Calu3 (cell line): ENCODE data around the gene REN. TPM values are rescaled to one million over a fixed set of nuclear protein-coding genes. Genes with fewer than 3 reads are reported as not detected.

ENCODE experiments used
- BruUV-seq: library from RNA; stranded (reverse); fragments of 400-500 nt; replicated peaks from 2 replicates; lab custom pipeline; 2021; lab: Mats Ljungman, UMichigan
- CTCF ChIA-PET: fragments of 300-600 bp; sonication (Branson Sonifier 250); formaldehyde crosslinking; loops from one replicate; lab custom pipeline; 2022; ENCODE audit warnings: antibody characterized with exemption; lab: Charles Lee
- DNase-seq: peaks from one replicate; pipeline ENCODE4 v3.0.0; 2022
- H3K27ac Mint-ChIP-seq: one replicate; pipeline ENCODE4 v1.8.0; 2022; ENCODE audit warnings: mixed read lengths; ENCODE audit not compliant: unreplicated experiment
- H3K27me3 Mint-ChIP-seq: one replicate; pipeline ENCODE4 v1.8.0; 2022; ENCODE audit warnings: mixed read lengths; ENCODE audit not compliant: unreplicated experiment
- H3K36me3 Mint-ChIP-seq: one replicate; pipeline ENCODE4 v1.8.0; 2022; ENCODE audit warnings: mild to moderate bottlenecking, moderate library complexity, mixed read lengths; ENCODE audit not compliant: insufficient read depth, unreplicated experiment
- H3K4me1 Mint-ChIP-seq: one replicate; pipeline ENCODE4 v1.8.0; 2022; ENCODE audit warnings: mild to moderate bottlenecking, low read depth, mixed read lengths; ENCODE audit not compliant: unreplicated experiment
- H3K4me3 Mint-ChIP-seq: one replicate; pipeline ENCODE4 v1.8.0; 2022; ENCODE audit warnings: mild to moderate bottlenecking, low read depth, moderate library complexity, mixed read lengths; ENCODE audit not compliant: unreplicated experiment
- H3K9me3 Mint-ChIP-seq: one replicate; pipeline ENCODE4 v1.8.0; 2022; ENCODE audit warnings: low read depth, mixed read lengths; ENCODE audit not compliant: unreplicated experiment
- CTCF ChIP-seq: fragments of 200-600 bp; IDR thresholded peaks from one replicate; pipeline ENCODE4 v1.8.0; 2022; ENCODE audit warnings: antibody characterized with exemption; ENCODE audit not compliant: unreplicated experiment
- intact Hi-C: fragments of 100-400 bp; cut with micrococcal nuclease; formaldehyde crosslinking; loops from one replicate; pipeline ENCODE4 v1.10.0; 2022; ENCODE audit not compliant: unreplicated experiment
- total RNA-seq: library from RNA; stranded (reverse); gene quantifications from 2 replicates; pipeline ENCODE4 v1.2.3, GENCODE V29; 2022

The REN gene
- total RNA-seq, 1 experiment from 2014 or later = not detected

- intact Hi-C loops = no loop called here
- no peak overlapping the region for H3K27ac Mint-ChIP-seq
Measured at GRCh38 chr1:204180133-204180532, 14.0 kb upstream of the REN start.

GRCh38 chr1:204178487-204179281 is 12.5 kb upstream of the REN start:
- BruUV-seq = no TSS peak
- no peaks in the 10 kb centered on the region for H3K9me3 Mint-ChIP-seq
- CTCF ChIA-PET = interaction anchor here (1.1 kb wide), 1 partner anchor 16 kb away, joined by 3 read pairs; no protein-coding TSS in a partner anchor
- H3K4me1 Mint-ChIP-seq = no peaks in the 10 kb centered on the region
- intact Hi-C loops = no loop called here
- no peak for DNase-seq
- H3K4me3 Mint-ChIP-seq = no peak overlapping the region
- no peaks in the 10 kb centered on the region for H3K27me3 Mint-ChIP-seq
- no peak overlapping the region for H3K27ac Mint-ChIP-seq
- TF ChIP-seq CTCF = no peak
- H3K36me3 Mint-ChIP-seq = no peaks in the 10 kb centered on the region

More at GRCh38 chr1:204180133-204180532, 14.0 kb upstream of the REN start:
- CTCF ChIA-PET = interaction anchor here (0.6 kb wide), 1 partner anchor 53 kb away, joined by 3 read pairs; no protein-coding TSS in a partner anchor
- no peaks in the 10 kb centered on the region for H3K36me3 Mint-ChIP-seq
- TF ChIP-seq CTCF = no peak
- DNase-seq = no peak
- H3K4me3 Mint-ChIP-seq = no peak overlapping the region
- no peaks in the 10 kb centered on the region for H3K4me1 Mint-ChIP-seq
- no peaks in the 10 kb centered on the region for H3K9me3 Mint-ChIP-seq
- BruUV-seq = no TSS peak
- H3K27me3 Mint-ChIP-seq = no peaks in the 10 kb centered on the region

GRCh38 chr1:204177133-204177532 is 11.0 kb upstream of the REN start:
- no peaks in the 10 kb centered on the region for H3K4me1 Mint-ChIP-seq
- intact Hi-C loops = no loop called here
- BruUV-seq = no TSS peak
- no peak for DNase-seq
- H3K4me3 Mint-ChIP-seq = no peak overlapping the region
- no peaks in the 10 kb centered on the region for H3K36me3 Mint-ChIP-seq
- H3K27me3 Mint-ChIP-seq = no peaks in the 10 kb centered on the region
- no peak overlapping the region for H3K27ac Mint-ChIP-seq
- no peaks in the 10 kb centered on the region for H3K9me3 Mint-ChIP-seq
- CTCF ChIA-PET = interaction anchor here (0.7 kb wide), 1 partner anchor 320 kb away, joined by 4 read pairs; no protein-coding TSS in a partner anchor
- TF ChIP-seq CTCF = no peak

DNA sequence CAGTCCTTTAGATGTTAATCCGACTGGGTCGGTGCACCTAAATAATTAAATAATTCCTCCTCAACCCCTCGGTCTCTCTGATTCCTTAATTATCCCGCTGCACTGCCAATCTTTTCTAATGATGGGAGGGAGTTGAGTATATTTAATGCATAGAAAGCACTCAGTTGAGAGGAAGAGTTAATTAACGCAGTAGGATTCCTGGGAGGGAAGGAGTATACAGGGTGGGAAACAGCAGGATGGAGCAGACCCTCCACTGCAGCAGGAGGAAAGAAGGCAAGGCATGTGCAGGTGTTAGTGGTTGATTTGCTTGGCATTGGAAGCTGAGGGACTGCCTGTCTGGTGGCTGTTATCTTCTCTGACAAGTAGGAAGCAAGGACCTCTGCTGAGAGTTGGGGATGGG is 9.9 kb upstream of the REN start:
- no TSS peak for BruUV-seq
- Mint-ChIP-seq H3K36me3 (peaks cover 8% of the 10 kb centered on the region), H3K27me3 (no peaks in the 10 kb centered on the region), H3K4me1 (no peaks in the 10 kb centered on the region), H3K27ac (no peak overlapping the region), H3K4me3 (no peak overlapping the region), H3K9me3 (no peaks in the 10 kb centered on the region)
- no peak for DNase-seq
- no peak for TF ChIP-seq CTCF
- intact Hi-C loops = no loop called here
- CTCF ChIA-PET = interaction anchor here (0.5 to 1.1 kb wide), 2 partner anchors 17 to 1284 kb away, joined by 3 read pairs; no protein-coding TSS in a partner anchor
